Prostate gland (tissue), 2 donors: ENCODE results near the gene FAM53C.

Experiments used
- CTCF ChIP-seq, 4 experiments: fragments of 200-600 bp in 2 of 4; fragments of 450-650 bp in 2 of 4; sonication (generic) in 2 of 4; IDR thresholded peaks; 1 replicate in 3 of 4; 2 replicates in 1 of 4; pipeline ENCODE4 v1.5.1; 2016 to 2019; ENCODE audit warnings: antibody characterized with exemption in 4 of 4, mild to moderate bottlenecking in 2 of 4, moderate library complexity in 2 of 4
- POLR2A ChIP-seq: fragments of 450-650 bp; IDR thresholded peaks from one replicate; pipeline ENCODE4 v1.6.1; 2016; ENCODE audit warnings: antibody characterized with exemption, mild to moderate bottlenecking

- TF ChIP-seq POLR2A (peak; percentile 55), CTCF (IDR thresholded peaks at IDR 0.05) (peak in 3 of 4 experiments; percentile 17 to 43 (median 28))
These were observed 14.9 kb downstream of the FAM53C start for GRCh38 chr5:138352722-138353559.
